GM12891 (cell line): ENCODE measurements around the gene SLC35F6.

Source experiments
- DNase-seq: peaks from one replicate; pipeline ENCODE4 v3.0.0; 2011; ENCODE audit warnings: low spot score; ENCODE audit not compliant: insufficient read length
- FAIRE-seq: peaks from 2 replicates; lab custom pipeline; 2011; peaks lifted over from hg19 to GRCh38; lab: Jason Lieb, UNC
- PAX5 ChIP-seq: IDR thresholded peaks from 2 replicates; pipeline ENCODE4 v1.6.1; 2011; ENCODE audit warnings: low read length, moderate library complexity, mild to moderate bottlenecking; ENCODE audit not compliant: insufficient read depth, severe bottlenecking
- POLR2A ChIP-seq: IDR thresholded peaks from 2 replicates; pipeline ENCODE4 v1.6.1; 2011; ENCODE audit warnings: low read depth, low read length, control low read depth
- POLR2AphosphoS5 ChIP-seq: IDR thresholded peaks from 2 replicates; pipeline ENCODE4 v1.6.1; 2011; ENCODE audit warnings: low read depth, low read length, control low read depth
- POU2F2 ChIP-seq: IDR thresholded peaks from 2 replicates; pipeline ENCODE4 v1.6.1; 2011; ENCODE audit warnings: low read depth, mild to moderate bottlenecking, control low read depth, low read length, moderate library complexity
- SPI1 ChIP-seq: IDR thresholded peaks from 2 replicates; pipeline ENCODE4 v1.6.1; 2011; ENCODE audit warnings: low read depth, low read length, control low read depth
- TAF1 ChIP-seq: IDR thresholded peaks from 2 replicates; pipeline ENCODE4 v1.6.1; 2011; ENCODE audit warnings: low read depth, low read length, control low read depth

The SLC35F6 gene

DNA sequence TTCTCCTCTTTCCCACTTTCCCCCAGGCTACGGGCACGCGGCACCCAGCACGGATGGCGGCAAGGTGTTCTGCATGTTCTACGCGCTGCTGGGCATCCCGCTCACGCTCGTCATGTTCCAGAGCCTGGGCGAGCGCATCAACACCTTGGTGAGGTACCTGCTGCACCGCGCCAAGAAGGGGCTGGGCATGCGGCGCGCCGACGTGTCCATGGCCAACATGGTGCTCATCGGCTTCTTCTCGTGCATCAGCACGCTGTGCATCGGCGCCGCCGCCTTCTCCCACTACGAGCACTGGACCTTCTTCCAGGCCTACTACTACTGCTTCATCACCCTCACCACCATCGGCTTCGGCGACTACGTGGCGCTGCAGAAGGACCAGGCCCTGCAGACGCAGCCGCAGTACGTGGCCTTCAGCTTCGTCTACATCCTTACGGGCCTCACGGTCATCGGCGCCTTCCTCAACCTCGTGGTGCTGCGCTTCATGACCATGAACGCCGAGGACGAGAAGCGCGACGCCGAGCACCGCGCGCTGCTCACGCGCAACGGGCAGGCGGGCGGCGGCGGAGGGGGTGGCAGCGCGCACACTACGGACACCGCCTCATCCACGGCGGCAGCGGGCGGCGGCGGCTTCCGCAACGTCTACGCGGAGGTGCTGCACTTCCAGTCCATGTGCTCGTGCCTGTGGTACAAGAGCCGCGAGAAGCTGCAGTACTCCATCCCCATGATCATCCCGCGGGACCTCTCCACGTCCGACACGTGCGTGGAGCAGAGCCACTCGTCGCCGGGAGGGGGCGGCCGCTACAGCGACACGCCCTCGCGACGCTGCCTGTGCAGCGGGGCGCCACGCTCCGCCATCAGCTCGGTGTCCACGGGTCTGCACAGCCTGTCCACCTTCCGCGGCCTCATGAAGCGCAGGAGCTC is 36.2 kb upstream of the SLC35F6 start:
- TF ChIP-seq SPI1 (no peak), POLR2AphosphoS5 (no peak), POLR2A (no peak), POU2F2 (no peak), PAX5 (no peak), TAF1 (no peak)
- FAIRE-seq (no peak), DNase-seq (peak; percentile 53)

DNA sequence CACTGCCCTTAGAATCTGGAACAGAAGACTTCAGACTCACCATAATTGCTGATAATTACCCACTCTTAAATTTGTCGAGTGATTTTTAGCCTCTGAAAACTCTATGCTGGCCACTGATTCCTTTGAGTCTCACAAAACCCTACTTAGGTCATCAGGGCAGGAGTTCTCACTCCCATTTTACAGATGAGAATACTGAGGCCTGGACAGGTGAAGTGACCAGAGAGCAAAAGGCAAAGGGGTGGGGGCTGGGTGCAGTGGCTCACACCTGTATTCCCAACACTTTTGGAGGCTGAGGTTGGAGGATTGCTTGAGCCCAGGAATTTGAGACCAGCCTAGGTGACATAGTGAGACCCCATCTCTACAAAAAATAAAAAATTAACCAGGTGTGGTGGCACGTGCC is 34.8 kb upstream of the SLC35F6 start:
- no peak for DNase-seq
- FAIRE-seq = no peak

DNA sequence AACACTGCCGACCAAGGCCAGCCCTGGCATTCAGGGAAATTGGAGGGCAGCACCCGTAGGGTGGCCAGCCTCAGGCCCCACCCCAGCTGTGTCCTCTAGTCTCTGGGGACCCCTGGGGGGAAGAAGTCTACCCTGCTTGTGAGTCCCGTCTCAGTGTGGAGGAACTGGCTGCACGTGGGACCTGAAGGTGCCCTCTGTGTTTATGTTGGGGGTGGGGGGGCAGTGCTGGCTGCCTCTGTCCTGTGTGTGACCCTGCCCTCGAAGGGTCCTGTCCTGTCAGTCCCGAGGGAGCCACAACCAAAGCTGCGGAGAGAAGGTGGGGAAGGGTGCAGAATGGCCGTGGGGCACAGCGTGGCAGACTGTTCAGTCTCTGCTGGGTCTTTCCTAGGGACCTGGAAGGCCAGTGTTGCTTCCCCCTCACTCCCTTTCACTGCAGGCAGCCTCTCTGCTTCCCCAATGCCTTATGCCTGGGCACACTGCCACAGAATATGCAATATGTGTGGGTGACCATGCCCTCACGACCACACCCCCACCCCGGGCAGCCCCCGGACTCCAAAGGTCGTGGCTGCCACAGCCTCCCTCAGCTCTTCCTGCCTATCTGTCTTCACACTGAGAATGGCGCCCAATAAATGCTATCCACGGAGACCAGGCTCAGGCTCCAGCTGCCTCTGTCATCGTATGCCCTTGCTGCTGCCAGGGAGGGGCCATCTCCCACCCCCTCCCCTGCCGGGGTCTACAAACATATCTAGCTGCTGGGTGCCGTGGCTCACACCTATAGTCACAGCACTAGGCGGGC is 33.3 kb upstream of the SLC35F6 start:
- FAIRE-seq (no peak), DNase-seq (no peak)
- TF ChIP-seq POLR2A (no peak), PAX5 (no peak), POLR2AphosphoS5 (no peak), SPI1 (no peak), POU2F2 (no peak), TAF1 (no peak)

More for the DNA sequence above, 34.8 kb upstream of the SLC35F6 start:
- TF ChIP-seq POLR2A = no peak
- no peak for TF ChIP-seq PAX5
- no peak for TF ChIP-seq SPI1
- TF ChIP-seq POU2F2 = no peak
- no peak for TF ChIP-seq POLR2AphosphoS5
- no peak for TF ChIP-seq TAF1

DNA sequence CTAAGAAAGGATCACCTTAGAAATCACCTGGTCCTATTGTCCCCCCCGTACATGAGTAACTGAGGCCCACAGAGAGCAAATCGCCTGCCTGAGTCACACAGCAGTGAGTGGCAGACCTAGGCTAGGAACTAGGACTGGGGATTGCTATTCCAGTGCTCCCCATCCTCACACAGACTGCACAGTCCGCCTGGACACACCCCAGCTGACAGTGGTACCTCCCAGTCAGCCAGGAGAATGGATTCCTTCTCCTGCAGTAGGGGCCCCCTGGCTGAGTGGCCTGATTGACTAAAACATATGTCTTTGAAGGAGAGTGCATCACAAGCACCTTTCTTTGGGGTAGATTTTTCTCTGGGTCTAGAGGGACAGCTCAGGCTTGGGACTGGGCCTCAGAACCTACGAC is 32.4 kb upstream of the SLC35F6 start:
- TF ChIP-seq SPI1 = no peak
- no peak for TF ChIP-seq POLR2AphosphoS5
- TF ChIP-seq POLR2A = no peak
- no peak for TF ChIP-seq PAX5
- no peak for TF ChIP-seq TAF1
- no peak for TF ChIP-seq POU2F2
- FAIRE-seq (no peak), DNase-seq (no peak)

DNA sequence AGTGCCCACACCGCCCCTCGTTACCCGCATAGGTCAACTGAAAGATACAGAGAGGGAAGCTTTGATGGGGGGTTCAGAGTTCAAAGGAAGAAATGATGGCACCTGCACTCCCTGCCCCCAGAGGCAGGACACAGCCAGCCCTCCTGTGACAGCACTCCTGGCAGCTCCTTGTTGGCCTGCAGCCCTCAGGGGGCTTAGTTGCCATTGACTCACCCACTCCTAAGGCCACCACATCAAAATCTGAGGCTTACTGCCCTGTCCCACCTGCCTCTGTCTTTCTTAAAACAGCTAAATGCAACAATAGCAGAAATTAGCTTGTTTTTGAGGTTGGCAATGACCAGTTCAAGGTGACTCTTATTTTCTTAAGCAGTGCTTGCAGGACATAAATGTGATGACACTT is 31.6 kb upstream of the SLC35F6 start:
- no peak for TF ChIP-seq TAF1
- TF ChIP-seq SPI1 = no peak
- TF ChIP-seq POLR2AphosphoS5 = no peak
- TF ChIP-seq PAX5 = no peak
- TF ChIP-seq POLR2A = no peak
- no peak for TF ChIP-seq POU2F2
- DNase-seq = no peak
- FAIRE-seq = no peak

DNA sequence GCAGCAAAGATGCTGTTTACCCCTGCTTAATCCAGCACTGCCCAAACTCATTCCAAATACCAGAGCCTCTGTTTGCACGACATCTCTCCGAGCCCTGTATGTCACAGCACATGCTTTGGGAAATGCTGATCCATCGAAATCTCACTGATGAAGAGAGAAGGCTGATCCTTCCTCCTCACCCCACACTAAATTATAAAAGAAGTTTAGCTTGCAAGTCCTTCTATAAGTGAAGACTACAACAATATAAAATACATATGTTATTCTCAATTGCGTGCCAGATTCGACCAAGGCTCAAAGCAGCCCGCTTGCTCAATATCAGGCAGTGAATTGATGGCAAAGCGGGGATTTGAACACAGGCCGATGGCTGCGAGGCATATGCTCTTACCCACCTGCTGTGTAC is 30.7 kb upstream of the SLC35F6 start:
- FAIRE-seq = no peak
- DNase-seq = no peak
- no peak for TF ChIP-seq POU2F2
- no peak for TF ChIP-seq POLR2AphosphoS5

DNA sequence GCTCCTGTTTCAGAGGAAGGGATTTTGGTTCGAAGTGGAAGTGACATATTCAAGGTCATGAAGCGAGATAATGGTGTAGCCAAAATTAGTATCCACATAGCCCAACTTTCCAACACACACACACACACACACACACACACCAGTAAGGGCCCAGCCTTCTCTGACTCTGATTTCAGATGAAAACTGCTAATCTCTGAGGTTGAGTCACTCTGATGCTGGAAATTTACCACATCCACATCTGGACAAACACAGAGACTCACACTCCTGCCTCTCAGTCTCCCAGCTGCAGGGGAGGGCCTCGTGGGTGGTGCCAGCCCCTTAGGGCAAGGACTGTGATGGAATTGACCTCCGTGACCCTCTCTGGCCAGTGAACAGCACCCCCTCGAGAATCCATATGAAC is 29.0 kb upstream of the SLC35F6 start:
- TF ChIP-seq PAX5 (no peak), SPI1 (no peak), POLR2AphosphoS5 (no peak)
- no peak for FAIRE-seq
- DNase-seq = no peak

DNA sequence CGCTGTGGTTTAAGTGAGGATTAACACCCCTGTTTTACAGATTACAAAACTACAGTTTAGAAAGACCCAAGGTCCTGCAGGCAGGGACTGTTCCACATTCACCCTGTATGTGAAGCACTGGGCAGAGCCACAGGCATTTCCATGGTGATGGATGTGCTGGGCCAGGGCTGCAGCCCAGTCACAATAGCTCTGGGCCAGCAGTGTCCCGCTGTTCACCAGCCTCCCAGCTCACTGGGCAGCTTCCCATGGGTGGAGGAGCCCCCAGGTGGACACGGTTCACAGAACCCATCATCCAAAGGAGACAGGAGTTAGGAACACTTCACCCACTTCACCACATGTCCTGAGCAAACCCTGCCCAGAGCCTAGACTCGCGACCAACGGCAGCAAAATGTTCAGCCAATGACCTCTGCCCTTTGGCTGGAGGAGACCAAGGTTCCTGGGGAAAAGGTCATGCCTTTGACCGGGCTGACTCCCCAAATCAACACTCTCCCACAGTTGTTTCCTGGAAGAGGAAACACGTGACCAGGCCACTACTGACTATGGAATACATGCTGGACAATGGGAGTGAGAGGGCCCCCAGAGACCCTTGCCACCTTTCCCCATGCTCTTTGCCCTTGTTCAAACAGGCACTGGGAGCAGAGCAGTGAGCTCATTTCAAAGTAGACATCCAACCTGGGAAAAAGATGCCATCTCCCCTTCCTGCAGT is 28.0 kb upstream of the SLC35F6 start:
- FAIRE-seq = no peak
- TF ChIP-seq PAX5 = no peak
- DNase-seq = no peak

DNA sequence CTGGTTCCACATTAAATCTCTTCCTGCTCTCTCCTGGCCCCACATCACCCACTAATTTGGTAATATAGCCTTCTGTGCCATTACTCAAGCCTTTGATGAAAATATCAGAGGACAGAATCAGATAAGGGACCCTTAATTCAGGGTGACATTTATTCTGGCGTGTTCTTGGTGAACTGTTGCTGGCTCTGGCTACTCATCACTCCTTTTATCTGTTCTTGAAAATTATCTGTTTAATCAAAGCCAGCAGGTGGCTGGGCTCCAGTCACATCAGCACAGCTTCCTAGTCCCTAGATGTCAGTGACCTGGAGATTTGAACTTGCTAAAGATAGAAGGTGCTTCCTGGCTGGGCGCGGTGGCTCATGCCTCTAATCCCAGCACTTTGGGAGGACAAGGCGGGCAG is 26.9 kb upstream of the SLC35F6 start:
- DNase-seq (no peak), FAIRE-seq (no peak)
- no peak for TF ChIP-seq SPI1
- TF ChIP-seq POU2F2 = no peak
- no peak for TF ChIP-seq POLR2A
- no peak for TF ChIP-seq TAF1
- no peak for TF ChIP-seq PAX5
- TF ChIP-seq POLR2AphosphoS5 = no peak

DNA sequence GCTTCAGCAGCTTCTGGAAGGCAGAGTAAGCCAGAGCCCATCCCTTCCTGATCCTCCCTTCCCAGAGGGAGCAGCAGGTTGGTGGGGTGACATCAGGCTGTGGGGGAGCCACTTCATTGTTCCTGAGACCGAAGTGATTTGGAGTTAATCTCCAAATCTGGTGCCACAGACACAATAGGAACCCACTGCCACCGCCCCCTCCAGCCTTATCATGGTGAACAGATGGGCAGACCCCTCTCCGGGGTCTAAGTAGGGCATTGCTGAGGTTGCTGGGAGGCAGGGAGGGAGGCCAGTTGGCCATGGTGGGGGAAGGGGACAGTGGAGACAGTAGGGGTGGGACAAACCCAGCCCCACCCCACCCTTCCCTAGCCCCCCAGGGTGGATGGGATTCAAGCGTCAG is 25.6 kb upstream of the SLC35F6 start:
- TF ChIP-seq POU2F2 (no peak), SPI1 (no peak), POLR2A (no peak), PAX5 (no peak), TAF1 (no peak), POLR2AphosphoS5 (no peak)
- FAIRE-seq (no peak), DNase-seq (no peak)
